Brain microvascular endothelial cell (primary cell): ENCODE measurements around the gene CLCN6.

Experiments
- DNase-seq: peaks from one replicate; pipeline ENCODE4 v3.0.0-alpha.2; 2020
- H3K27ac ChIP-seq: fragments of 250-450 bp; sonication (Bioruptor Pico); 2 replicates; pipeline ENCODE4 v1.5.1; 2020; ENCODE audit warnings: mild to moderate bottlenecking, moderate library complexity
- H3K27me3 ChIP-seq: fragments of 250-450 bp; sonication (Bioruptor Pico); replicated peaks from 2 replicates; pipeline ENCODE4 v1.5.1; 2020; ENCODE audit warnings: mild to moderate bottlenecking
- H3K36me3 ChIP-seq: fragments of 250-450 bp; sonication (Bioruptor Pico); replicated peaks from 2 replicates; pipeline ENCODE4 v1.5.1; 2020; ENCODE audit warnings: mild to moderate bottlenecking
- H3K4me3 ChIP-seq: 2 replicates; pipeline ENCODE4 v1.5.1; 2011; ENCODE audit warnings: low read depth, mild to moderate bottlenecking, control low read depth, low read length, moderate library complexity
- CTCF ChIP-seq: IDR thresholded peaks from 2 replicates; pipeline ENCODE4 v1.5.1; 2011; ENCODE audit warnings: low read depth, mild to moderate bottlenecking, moderate library complexity, low read length, control low read depth, inconsistent platforms; ENCODE audit errors: missing control alignments
- in situ Hi-C: cut with HindIII; loops from 2 replicates; pipeline ENCODE4 v1.10.0; 2017; ENCODE audit warnings: low sequenced_read_pairs, low pct_ligation_motif_present

The CLCN6 gene

GRCh38 chr1:11777658-11778322 is 28.2 kb upstream of the CLCN6 start:
- TF ChIP-seq CTCF = no peak
- no peak for DNase-seq
- Histone ChIP-seq H3K27me3 (no peaks in the 10 kb centered on the region), H3K27ac (no peak overlapping the region), H3K4me3 (no peak overlapping the region), H3K36me3 (no peaks in the 10 kb centered on the region)
- in situ Hi-C loops = no loop called here

GRCh38 chr1:11778336-11778735 is 27.7 kb upstream of the CLCN6 start:
- no peak for DNase-seq

GRCh38 chr1:11778844-11779623 is 27.0 kb upstream of the CLCN6 start:
- no peak for DNase-seq
- Histone ChIP-seq H3K36me3 (no peaks in the 10 kb centered on the region), H3K27ac (no peak overlapping the region), H3K27me3 (no peaks in the 10 kb centered on the region), H3K4me3 (no peak overlapping the region)
- TF ChIP-seq CTCF = no peak
- in situ Hi-C loops = no loop called here

More at GRCh38 chr1:11778336-11778735, 27.7 kb upstream of the CLCN6 start:
- TF ChIP-seq CTCF = no peak
- no peaks in the 10 kb centered on the region for H3K36me3 ChIP-seq
- no peak overlapping the region for H3K4me3 ChIP-seq
- H3K27me3 ChIP-seq = no peaks in the 10 kb centered on the region
- in situ Hi-C loops = no loop called here
- H3K27ac ChIP-seq = no peak overlapping the region

GRCh38 chr1:11779715-11780379 is 26.1 kb upstream of the CLCN6 start:
- in situ Hi-C loops = no loop called here
- no peak overlapping the region for H3K4me3 ChIP-seq
- TF ChIP-seq CTCF = no peak
- H3K27me3 ChIP-seq = no peaks in the 10 kb centered on the region
- no peak for DNase-seq
- no peaks in the 10 kb centered on the region for H3K36me3 ChIP-seq
- H3K27ac ChIP-seq = no peak overlapping the region

DNA sequence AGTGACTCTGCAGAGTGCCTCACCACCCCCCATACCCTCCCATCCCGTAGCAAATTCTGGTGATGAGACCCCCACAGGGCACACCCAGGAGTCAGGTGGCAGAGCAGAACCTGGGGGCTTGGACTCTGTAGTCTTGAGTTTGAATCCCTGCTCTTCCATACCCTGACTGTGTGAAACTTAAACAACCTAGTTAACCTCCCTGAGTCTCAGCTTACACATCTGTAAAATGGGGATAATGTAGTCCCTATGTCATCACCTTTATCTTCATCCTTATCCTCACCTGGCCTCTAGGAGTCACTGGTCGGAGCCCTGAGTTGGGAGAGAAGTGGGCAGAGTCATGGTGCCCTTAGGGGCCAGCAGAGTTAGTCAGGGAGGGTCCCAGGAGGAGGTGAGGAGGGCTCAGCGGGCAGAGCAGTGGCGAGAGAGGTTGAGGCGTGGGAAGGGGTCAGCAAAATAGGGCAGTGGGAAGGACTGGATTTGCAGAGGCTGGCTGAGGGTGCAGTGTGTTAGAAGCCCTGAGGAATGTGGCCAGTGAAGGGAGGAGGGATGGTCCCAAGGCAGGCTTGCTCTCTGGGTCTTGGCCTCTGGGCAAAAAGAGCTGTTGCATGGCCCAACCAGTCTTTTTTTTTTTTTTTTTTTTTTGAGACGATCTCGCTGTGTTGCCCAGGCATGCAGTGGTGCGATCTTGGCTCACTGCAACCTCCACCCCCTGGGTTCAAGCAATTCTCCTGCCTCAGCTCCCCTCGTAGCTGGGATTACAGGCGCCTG is 25.4 kb upstream of the CLCN6 start:
- Histone ChIP-seq H3K27me3 (no peaks in the 10 kb centered on the region), H3K4me3 (no peak overlapping the region), H3K36me3 (no peaks in the 10 kb centered on the region), H3K27ac (no peak overlapping the region)
- in situ Hi-C loops = no loop called here
- TF ChIP-seq CTCF = no peak
- no peak for DNase-seq
